ENCODE data around the gene SVOPL. TPM values are rescaled to one million over a fixed set of nuclear protein-coding genes. Genes with fewer than 3 reads are reported as not detected.
A peak's percentile ranks its signal among the peaks of the same experiment; 100 is the strongest.

The SVOPL gene
- total RNA-seq, 2 donors from 2014 or later, result 0.58 to 0.62 TPM

- Histone ChIP-seq H3K4me1 (no peaks in the 10 kb centered on the region), H3K36me3 (no peaks in the 10 kb centered on the region), H3K27me3 (no peaks in the 10 kb centered on the region), H3K9me3 (no peaks in the 10 kb centered on the region), H3K27ac (no peak overlapping the region), H3K9ac (ENCODE audit: low read depth in 2 of 2, low read length in 2 of 2) (no peak overlapping the region), H3K4me3 (no peak overlapping the region)
- intact Hi-C loops (cut with DNase I), result no loop called here
- DNase-seq, result no peak
- no peak for TF ChIP-seq CTCF (IDR thresholded peaks at IDR 0.05)
Observed at GRCh38 chr7:138665669-138666140, 35.5 kb downstream of the SVOPL start.

GRCh38 chr7:138665249-138665648 lies 35.9 kb downstream of the SVOPL start:
- TF ChIP-seq CTCF (IDR thresholded peaks at IDR 0.05), result no peak
- peak; percentile 26 for DNase-seq

GRCh38 chr7:138663725-138664710 lies 37.1 kb downstream of the SVOPL start:
- no peak for TF ChIP-seq CTCF (IDR thresholded peaks at IDR 0.05)
- H3K4me1 ChIP-seq, result no peaks in the 10 kb centered on the region
- H3K9ac ChIP-seq (ENCODE audit: low read depth in 2 of 2, low read length in 2 of 2), result peak overlapping the region in 1 of 2 donors; percentile 62
- H3K36me3 ChIP-seq, result no peaks in the 10 kb centered on the region
- no peaks in the 10 kb centered on the region for H3K9me3 ChIP-seq
- peak overlapping the region; percentile 23 for H3K4me3 ChIP-seq
- no peaks in the 10 kb centered on the region for H3K27me3 ChIP-seq
- DNase-seq, result peak; percentile 26
- intact Hi-C loops (cut with DNase I), result no loop called here
- no peak overlapping the region for H3K27ac ChIP-seq

More at GRCh38 chr7:138665249-138665648, 35.9 kb downstream of the SVOPL start:
- H3K9me3 ChIP-seq, result no peaks in the 10 kb centered on the region
- H3K4me1 ChIP-seq, result no peaks in the 10 kb centered on the region
- no peak overlapping the region for H3K4me3 ChIP-seq
- intact Hi-C loops (cut with DNase I), result no loop called here
- H3K27me3 ChIP-seq, result no peaks in the 10 kb centered on the region
- H3K36me3 ChIP-seq, result no peaks in the 10 kb centered on the region
- no peak overlapping the region for H3K9ac ChIP-seq (ENCODE audit: low read depth in 2 of 2, low read length in 2 of 2)
- no peak overlapping the region for H3K27ac ChIP-seq

GRCh38 chr7:138662991-138663320 lies 38.2 kb downstream of the SVOPL start:
- intact Hi-C loops (cut with DNase I), result no loop called here
- no peak for DNase-seq
- H3K27ac ChIP-seq, result no peak overlapping the region
- no peak overlapping the region for H3K9ac ChIP-seq (ENCODE audit: low read depth in 2 of 2, low read length in 2 of 2)
- no peak overlapping the region for H3K4me3 ChIP-seq
- no peaks in the 10 kb centered on the region for H3K27me3 ChIP-seq
- no peak for TF ChIP-seq CTCF (IDR thresholded peaks at IDR 0.05)
- H3K9me3 ChIP-seq, result no peaks in the 10 kb centered on the region
- H3K4me1 ChIP-seq, result no peaks in the 10 kb centered on the region
- no peaks in the 10 kb centered on the region for H3K36me3 ChIP-seq

- Histone ChIP-seq H3K9me3 (no peaks in the 10 kb centered on the region), H3K36me3 (no peaks in the 10 kb centered on the region), H3K4me1 (no peaks in the 10 kb centered on the region), H3K27me3 (no peaks in the 10 kb centered on the region), H3K27ac (no peak overlapping the region), H3K4me3 (no peak overlapping the region), H3K9ac (ENCODE audit: low read depth in 2 of 2, low read length in 2 of 2) (no peak overlapping the region)
- no peak for DNase-seq
- no peak for TF ChIP-seq CTCF (IDR thresholded peaks at IDR 0.05)
- intact Hi-C loops (cut with DNase I), result no loop called here
Observed at GRCh38 chr7:138662076-138662990, 38.8 kb downstream of the SVOPL start.

All from colonic mucosa (tissue), 4 donors.